ENCODE results near the gene AKAIN1. TPM values are rescaled to one million over a fixed set of nuclear protein-coding genes. Genes with fewer than 3 reads are reported as not detected.

The AKAIN1 gene
- total RNA-seq, 1 experiment from 2014 or later = not detected

DNA sequence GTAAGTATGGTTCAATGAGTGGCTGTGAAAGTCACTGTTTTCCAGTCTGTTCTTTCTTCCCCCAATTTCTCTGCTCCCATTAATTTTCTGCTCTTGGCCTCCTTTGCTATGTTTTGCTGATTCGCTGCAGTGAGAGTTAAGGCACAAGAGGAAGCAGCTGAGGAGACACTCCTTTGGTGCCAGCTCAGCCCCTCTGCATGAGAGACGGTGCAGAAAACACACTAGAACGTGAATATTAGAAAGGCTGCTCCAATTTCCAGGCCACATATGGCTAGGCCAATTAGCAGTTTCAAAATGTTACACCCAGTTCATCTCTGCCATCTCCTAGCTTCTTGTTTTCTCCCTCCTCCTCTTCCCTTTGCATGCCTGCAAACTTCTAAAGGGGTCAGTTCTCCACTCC is 38.9 kb downstream of the AKAIN1 start:
- no peaks in the 10 kb centered on the region for H3K27me3 ChIP-seq (ENCODE audit: control insufficient read depth, insufficient read depth, low read length)
- intact Hi-C loops (cut with micrococcal nuclease; ENCODE audit: unreplicated experiment) = no loop called here
- H3K36me3 ChIP-seq (ENCODE audit: control insufficient read depth, insufficient read depth, low read length) = no peaks in the 10 kb centered on the region
- ATAC-seq (no peak), DNase-seq (ENCODE audit: low read depth, low spot score) (no peak)
- H3K9me3 ChIP-seq (ENCODE audit: control insufficient read depth, insufficient read depth, low read depth, low read length) = no peaks in the 10 kb centered on the region
- in situ Hi-C loops (cut with HindIII; ENCODE audit: low pct_unique_long_range_greater_than_20kb, low sequenced_read_pairs) = no loop called here
- H3K4me3 ChIP-seq (ENCODE audit: low read depth in 2 of 2, low read length in 2 of 2) = no peak overlapping the region
- no TSS peak for BruUV-seq (replicated peaks)
- no peaks in the 10 kb centered on the region for H3K4me1 ChIP-seq (ENCODE audit: control insufficient read depth, insufficient read depth, low read length)
- H3K27ac ChIP-seq (ENCODE audit: low read length) = no peak overlapping the region
- TF ChIP-seq, protein P1, sequence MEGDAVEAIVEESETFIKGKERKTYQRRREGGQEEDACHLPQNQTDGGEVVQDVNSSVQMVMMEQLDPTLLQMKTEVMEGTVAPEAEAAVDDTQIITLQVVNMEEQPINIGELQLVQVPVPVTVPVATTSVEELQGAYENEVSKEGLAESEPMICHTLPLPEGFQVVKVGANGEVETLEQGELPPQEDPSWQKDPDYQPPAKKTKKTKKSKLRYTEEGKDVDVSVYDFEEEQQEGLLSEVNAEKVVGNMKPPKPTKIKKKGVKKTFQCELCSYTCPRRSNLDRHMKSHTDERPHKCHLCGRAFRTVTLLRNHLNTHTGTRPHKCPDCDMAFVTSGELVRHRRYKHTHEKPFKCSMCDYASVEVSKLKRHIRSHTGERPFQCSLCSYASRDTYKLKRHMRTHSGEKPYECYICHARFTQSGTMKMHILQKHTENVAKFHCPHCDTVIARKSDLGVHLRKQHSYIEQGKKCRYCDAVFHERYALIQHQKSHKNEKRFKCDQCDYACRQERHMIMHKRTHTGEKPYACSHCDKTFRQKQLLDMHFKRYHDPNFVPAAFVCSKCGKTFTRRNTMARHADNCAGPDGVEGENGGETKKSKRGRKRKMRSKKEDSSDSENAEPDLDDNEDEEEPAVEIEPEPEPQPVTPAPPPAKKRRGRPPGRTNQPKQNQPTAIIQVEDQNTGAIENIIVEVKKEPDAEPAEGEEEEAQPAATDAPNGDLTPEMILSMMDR (IDR thresholded peaks at IDR 0.05) = no peak
- TF ChIP-seq POLR2AphosphoS5 (IDR thresholded peaks at IDR 0.05; ENCODE audit: low read depth, low read length) (no peak), SIN3A (IDR thresholded peaks at IDR 0.05; ENCODE audit: borderline replicate concordance, insufficient read depth, low read depth, low read length) (no peak), TCF7L2 (IDR thresholded peaks at IDR 0.05; ENCODE audit: low read depth, low read length) (no peak)
- TF ChIP-seq, protein P2, sequence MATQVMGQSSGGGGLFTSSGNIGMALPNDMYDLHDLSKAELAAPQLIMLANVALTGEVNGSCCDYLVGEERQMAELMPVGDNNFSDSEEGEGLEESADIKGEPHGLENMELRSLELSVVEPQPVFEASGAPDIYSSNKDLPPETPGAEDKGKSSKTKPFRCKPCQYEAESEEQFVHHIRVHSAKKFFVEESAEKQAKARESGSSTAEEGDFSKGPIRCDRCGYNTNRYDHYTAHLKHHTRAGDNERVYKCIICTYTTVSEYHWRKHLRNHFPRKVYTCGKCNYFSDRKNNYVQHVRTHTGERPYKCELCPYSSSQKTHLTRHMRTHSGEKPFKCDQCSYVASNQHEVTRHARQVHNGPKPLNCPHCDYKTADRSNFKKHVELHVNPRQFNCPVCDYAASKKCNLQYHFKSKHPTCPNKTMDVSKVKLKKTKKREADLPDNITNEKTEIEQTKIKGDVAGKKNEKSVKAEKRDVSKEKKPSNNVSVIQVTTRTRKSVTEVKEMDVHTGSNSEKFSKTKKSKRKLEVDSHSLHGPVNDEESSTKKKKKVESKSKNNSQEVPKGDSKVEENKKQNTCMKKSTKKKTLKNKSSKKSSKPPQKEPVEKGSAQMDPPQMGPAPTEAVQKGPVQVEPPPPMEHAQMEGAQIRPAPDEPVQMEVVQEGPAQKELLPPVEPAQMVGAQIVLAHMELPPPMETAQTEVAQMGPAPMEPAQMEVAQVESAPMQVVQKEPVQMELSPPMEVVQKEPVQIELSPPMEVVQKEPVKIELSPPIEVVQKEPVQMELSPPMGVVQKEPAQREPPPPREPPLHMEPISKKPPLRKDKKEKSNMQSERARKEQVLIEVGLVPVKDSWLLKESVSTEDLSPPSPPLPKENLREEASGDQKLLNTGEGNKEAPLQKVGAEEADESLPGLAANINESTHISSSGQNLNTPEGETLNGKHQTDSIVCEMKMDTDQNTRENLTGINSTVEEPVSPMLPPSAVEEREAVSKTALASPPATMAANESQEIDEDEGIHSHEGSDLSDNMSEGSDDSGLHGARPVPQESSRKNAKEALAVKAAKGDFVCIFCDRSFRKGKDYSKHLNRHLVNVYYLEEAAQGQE (IDR thresholded peaks at IDR 0.05; ENCODE audit: insufficient read depth in 1 of 2, low read depth in 2 of 2, low read length in 1 of 2) = no peak
- ChIA-PET POLR2A (no interaction called here), CTCF (no interaction called here)

DNA sequence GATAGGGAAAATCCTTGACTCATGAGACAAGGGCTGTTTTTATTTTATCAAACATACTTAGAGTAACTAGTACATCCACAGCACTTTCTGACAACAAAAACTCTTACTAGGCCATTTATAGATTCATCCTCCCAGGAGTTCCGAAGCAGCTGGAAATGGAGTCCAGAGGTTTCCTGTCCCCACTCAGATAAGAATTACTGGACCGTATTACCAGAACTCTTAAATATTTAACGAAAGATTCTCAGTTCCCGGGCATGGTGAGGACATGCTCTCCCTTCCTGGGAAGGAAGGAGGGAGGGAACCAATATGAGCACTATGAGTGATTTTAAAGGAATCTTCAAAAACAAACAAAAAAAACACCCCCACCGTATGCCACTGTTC is 41.2 kb downstream of the AKAIN1 start:
- in situ Hi-C loops (cut with HindIII; ENCODE audit: low pct_unique_long_range_greater_than_20kb, low sequenced_read_pairs) (no loop called here), intact Hi-C loops (cut with micrococcal nuclease; ENCODE audit: unreplicated experiment) (no loop called here)
- Histone ChIP-seq H3K36me3 (ENCODE audit: control insufficient read depth, insufficient read depth, low read length) (no peaks in the 10 kb centered on the region), H3K27ac (ENCODE audit: low read length) (no peak overlapping the region), H3K4me1 (ENCODE audit: control insufficient read depth, insufficient read depth, low read length) (no peaks in the 10 kb centered on the region), H3K9me3 (ENCODE audit: control insufficient read depth, insufficient read depth, low read depth, low read length) (no peaks in the 10 kb centered on the region), H3K4me3 (ENCODE audit: low read depth in 2 of 2, low read length in 2 of 2) (no peak overlapping the region), H3K27me3 (ENCODE audit: control insufficient read depth, insufficient read depth, low read length) (no peaks in the 10 kb centered on the region)
- DNase-seq (ENCODE audit: low read depth, low spot score) (no peak), ATAC-seq (no peak)
- ChIA-PET POLR2A (no interaction called here), CTCF (no interaction called here)
- no TSS peak for BruUV-seq (replicated peaks)
- TF ChIP-seq, protein P1 (IDR thresholded peaks at IDR 0.05) = no peak
- no peak for TF ChIP-seq SIN3A (IDR thresholded peaks at IDR 0.05; ENCODE audit: borderline replicate concordance, insufficient read depth, low read depth, low read length)
- TF ChIP-seq, protein P2 (IDR thresholded peaks at IDR 0.05; ENCODE audit: insufficient read depth in 1 of 2, low read depth in 2 of 2, low read length in 1 of 2) = no peak
- no peak for TF ChIP-seq TCF7L2 (IDR thresholded peaks at IDR 0.05; ENCODE audit: low read depth, low read length)
- no peak for TF ChIP-seq POLR2AphosphoS5 (IDR thresholded peaks at IDR 0.05; ENCODE audit: low read depth, low read length)
